SU-DHL-6 (cell line): ENCODE data around the gene GPBP1L1.

Experiments
- H2AFZ ChIP-seq: fragments of 200-600 bp; sonication (generic); 2 replicates; pipeline ENCODE4 v1.6.1; 2014; ENCODE audit warnings: low read depth, mild to moderate bottlenecking, moderate library complexity, mixed read lengths, antibody characterized with exemption, low read length; ENCODE audit not compliant: severe bottlenecking
- H3F3A ChIP-seq: fragments of 200-600 bp; shearing (Covaris generic); 2 replicates; pipeline ENCODE4 v1.6.0; 2016; ENCODE audit warnings: antibody characterized with exemption, mild to moderate bottlenecking; ENCODE audit not compliant: insufficient read depth
- H3K27ac ChIP-seq: fragments of 200-600 bp; sonication (generic); 2 replicates; pipeline ENCODE4 v1.5.1; 2016; ENCODE audit warnings: low read depth, mild to moderate bottlenecking, low read length, moderate library complexity, mixed read lengths
- H3K27me3 ChIP-seq: fragments of 200-600 bp; sonication (generic), shearing (Covaris generic); 2 replicates; pipeline ENCODE4 v1.6.0; 2014; ENCODE audit warnings: mild to moderate bottlenecking, low read length
- H3K36me3 ChIP-seq: fragments of 200-600 bp; sonication (generic); 2 replicates; pipeline ENCODE4 v1.6.1; 2014; ENCODE audit warnings: mild to moderate bottlenecking, low read length, mixed read lengths
- H3K4me2 ChIP-seq: fragments of 300-600, 200-600 bp; shearing (Covaris generic), sonication (generic); 2 replicates; pipeline ENCODE4 v1.6.0; 2014; ENCODE audit warnings: low read length, low read depth, mild to moderate bottlenecking; ENCODE audit not compliant: poor library complexity, severe bottlenecking
- H3K4me3 ChIP-seq: fragments of 200-600 bp; sonication (generic); 2 replicates; pipeline ENCODE4 v1.5.1; 2014; ENCODE audit warnings: antibody characterized with exemption, low read length, mild to moderate bottlenecking, mixed read lengths; ENCODE audit not compliant: insufficient read depth, poor library complexity, severe bottlenecking
- H3K79me2 ChIP-seq: fragments of 200-600 bp; sonication (generic); 2 replicates; pipeline ENCODE4 v1.6.1; 2014; ENCODE audit warnings: mild to moderate bottlenecking, low read length, moderate library complexity; ENCODE audit not compliant: insufficient read depth
- H3K9ac ChIP-seq: fragments of 200-600 bp; sonication (generic); 2 replicates; pipeline ENCODE4 v1.7.0; 2014; ENCODE audit warnings: mild to moderate bottlenecking, low read length
- H3K9me2 ChIP-seq: fragments of 200-600 bp; sonication (generic); replicated peaks from 2 replicates; pipeline ENCODE4 v1.6.1; 2014; ENCODE audit warnings: low read length; ENCODE audit not compliant: insufficient read depth
- H3K9me3 ChIP-seq: fragments of 200-600 bp; sonication (generic); 2 replicates; pipeline ENCODE4 v1.6.1; 2014; ENCODE audit warnings: low read length, mixed read lengths; ENCODE audit not compliant: insufficient read depth
- H4K20me1 ChIP-seq: fragments of 200-600 bp; sonication (generic); 2 replicates; pipeline ENCODE4 v1.6.1; 2014; ENCODE audit warnings: low read depth, mild to moderate bottlenecking, antibody characterized with exemption, low read length, moderate library complexity, mixed read lengths
- EZH2phosphoT487 ChIP-seq: fragments of 200-600 bp; sonication (generic), shearing (Covaris generic); conservative IDR thresholded peaks from 2 replicates; pipeline ENCODE4 v1.6.1; 2018; ENCODE audit warnings: mild to moderate bottlenecking, antibody characterized with exemption, low read length, moderate library complexity, mixed read lengths
- TF ChIP-seq, protein P1 (sequence below): fragments of 200-600 bp; sonication (generic); IDR thresholded peaks from one replicate; pipeline ENCODE4 v1.5.1; 2017; ENCODE audit warnings: antibody characterized with exemption, mild to moderate bottlenecking, low read length, moderate library complexity; ENCODE audit not compliant: insufficient read depth, poor library complexity, severe bottlenecking

Gene GPBP1L1

DNA sequence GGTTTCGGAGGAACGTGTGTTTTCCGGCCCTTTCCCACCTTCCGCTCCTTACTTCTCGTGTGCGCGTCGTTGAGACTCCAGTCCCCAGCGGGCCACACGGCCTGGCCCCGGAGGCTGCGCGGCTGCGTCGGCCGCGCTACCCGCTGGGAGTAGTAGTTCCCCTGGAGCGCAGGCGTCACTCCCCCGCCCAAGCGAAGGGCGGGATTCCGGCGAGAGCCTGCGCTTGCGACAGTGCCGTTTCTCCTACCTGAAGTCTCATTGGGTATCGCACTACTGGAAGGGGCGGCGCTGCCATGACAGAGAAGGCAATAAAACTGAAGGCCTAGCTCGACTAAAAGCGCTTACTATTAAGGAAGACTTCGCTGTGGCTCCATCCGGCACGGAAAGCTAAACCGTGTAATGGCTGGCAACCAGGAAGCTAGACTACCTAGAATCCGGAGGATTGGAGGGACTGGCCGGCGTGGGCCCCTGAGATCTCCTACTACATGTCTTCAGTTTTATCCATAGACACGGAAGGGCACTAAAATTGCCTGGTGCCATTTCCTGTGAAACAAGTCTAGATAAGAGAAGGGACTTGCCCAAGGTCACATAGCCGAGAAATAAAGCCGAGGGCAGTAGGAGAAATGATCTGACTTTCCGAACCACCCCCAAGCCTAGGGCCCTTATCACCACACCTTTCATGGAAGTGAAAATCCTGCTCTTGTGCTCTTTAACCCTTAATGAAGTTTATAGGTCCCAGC lies 851 bp upstream of the GPBP1L1 start:
- Histone ChIP-seq H3K4me3 (peak overlapping the region; percentile 97), H3K27ac (peak overlapping the region; percentile 94), H3K27me3 (no peaks in the 10 kb centered on the region), H2AFZ (peak overlapping the region; percentile 61), H3K79me2 (peaks cover 75% of the 10 kb centered on the region), H3K9ac (peak overlapping the region; percentile 82), H3K9me2 (no peaks in the 10 kb centered on the region), H4K20me1 (peaks cover 7% of the 10 kb centered on the region; the same call in 1 of the 2 replicates), H3F3A (peaks cover 15% of the 10 kb centered on the region), H3K9me3 (no peaks in the 10 kb centered on the region), H3K4me2 (peak overlapping the region; percentile 86), H3K36me3 (no peaks in the 10 kb centered on the region; the same call in 1 of the 2 replicates)
- no peak for TF ChIP-seq EZH2phosphoT487
- TF ChIP-seq, protein P1, sequence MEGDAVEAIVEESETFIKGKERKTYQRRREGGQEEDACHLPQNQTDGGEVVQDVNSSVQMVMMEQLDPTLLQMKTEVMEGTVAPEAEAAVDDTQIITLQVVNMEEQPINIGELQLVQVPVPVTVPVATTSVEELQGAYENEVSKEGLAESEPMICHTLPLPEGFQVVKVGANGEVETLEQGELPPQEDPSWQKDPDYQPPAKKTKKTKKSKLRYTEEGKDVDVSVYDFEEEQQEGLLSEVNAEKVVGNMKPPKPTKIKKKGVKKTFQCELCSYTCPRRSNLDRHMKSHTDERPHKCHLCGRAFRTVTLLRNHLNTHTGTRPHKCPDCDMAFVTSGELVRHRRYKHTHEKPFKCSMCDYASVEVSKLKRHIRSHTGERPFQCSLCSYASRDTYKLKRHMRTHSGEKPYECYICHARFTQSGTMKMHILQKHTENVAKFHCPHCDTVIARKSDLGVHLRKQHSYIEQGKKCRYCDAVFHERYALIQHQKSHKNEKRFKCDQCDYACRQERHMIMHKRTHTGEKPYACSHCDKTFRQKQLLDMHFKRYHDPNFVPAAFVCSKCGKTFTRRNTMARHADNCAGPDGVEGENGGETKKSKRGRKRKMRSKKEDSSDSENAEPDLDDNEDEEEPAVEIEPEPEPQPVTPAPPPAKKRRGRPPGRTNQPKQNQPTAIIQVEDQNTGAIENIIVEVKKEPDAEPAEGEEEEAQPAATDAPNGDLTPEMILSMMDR: no peak

DNA sequence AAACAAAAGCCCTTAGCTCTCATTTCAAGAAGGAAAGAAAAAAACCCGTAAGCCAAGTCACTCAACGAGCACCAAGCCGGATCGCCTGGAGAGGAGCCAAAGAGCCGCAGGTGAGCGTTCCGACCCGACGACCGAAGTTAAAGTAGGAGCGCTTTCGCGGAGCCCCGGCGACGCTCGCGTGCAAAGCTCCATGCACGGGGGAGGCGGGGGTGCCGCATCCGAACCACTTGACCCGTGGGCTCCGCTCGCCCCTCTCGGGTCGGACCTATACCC lies 382 bp downstream of the GPBP1L1 start:
- no peaks in the 10 kb centered on the region for H3K9me2 ChIP-seq
- H3F3A ChIP-seq: peaks cover 26% of the 10 kb centered on the region
- H4K20me1 ChIP-seq: peaks cover 19% of the 10 kb centered on the region
- H2AFZ ChIP-seq: peak overlapping the region; percentile 86
- peak overlapping the region; percentile 92 for H3K4me3 ChIP-seq
- H3K27me3 ChIP-seq: no peaks in the 10 kb centered on the region
- H3K27ac ChIP-seq: peak overlapping the region; percentile 94
- H3K36me3 ChIP-seq: no peaks in the 10 kb centered on the region; the same call in none of the 2 replicates
- H3K79me2 ChIP-seq: peaks cover 83% of the 10 kb centered on the region
- TF ChIP-seq, protein P1: no peak
- TF ChIP-seq EZH2phosphoT487: no peak
- H3K9me3 ChIP-seq: no peaks in the 10 kb centered on the region
- H3K4me2 ChIP-seq: peak overlapping the region; percentile 97
- H3K9ac ChIP-seq: peak overlapping the region; percentile 82

DNA sequence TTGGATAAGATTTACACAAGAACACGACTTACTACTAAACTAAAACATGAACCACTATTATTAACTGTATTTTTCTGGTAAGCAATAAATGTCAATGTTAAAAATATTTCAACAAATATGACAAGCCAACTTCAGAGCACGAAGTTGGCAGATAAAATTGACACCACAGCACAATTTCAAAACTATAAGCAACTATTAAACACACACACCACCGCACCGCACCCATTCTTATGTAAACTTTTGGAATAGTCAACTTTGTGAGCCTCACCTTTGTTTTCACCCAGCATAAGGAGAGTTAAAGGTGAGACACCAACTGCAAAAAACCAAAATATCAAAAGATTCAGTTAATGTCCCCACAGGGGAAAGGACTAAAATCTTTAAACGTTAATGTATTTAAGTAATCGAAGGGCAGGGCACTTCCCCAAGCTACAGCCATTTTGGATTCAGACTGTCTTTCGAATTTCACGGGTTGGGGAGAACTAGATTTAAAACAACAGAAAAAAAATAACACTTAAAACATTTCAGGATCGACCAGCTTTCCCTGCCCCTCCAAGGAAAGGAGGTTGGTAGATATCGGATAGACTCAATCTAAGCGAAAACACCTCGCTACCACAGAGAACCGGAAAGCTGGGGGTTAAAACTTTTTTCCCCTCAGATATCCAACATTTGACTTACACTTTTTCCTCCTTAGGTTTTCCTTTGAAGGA lies 872 bp downstream of the GPBP1L1 start:
- no peak for TF ChIP-seq EZH2phosphoT487
- TF ChIP-seq, protein P1: peak; percentile 10
- H3K4me3 ChIP-seq: peak overlapping the region; percentile 92
- no peaks in the 10 kb centered on the region for H3K9me2 ChIP-seq
- peak overlapping the region; percentile 97 for H3K4me2 ChIP-seq
- peaks cover 24% of the 10 kb centered on the region for H4K20me1 ChIP-seq
- no peaks in the 10 kb centered on the region; the same call in 1 of the 2 replicates for H3K36me3 ChIP-seq
- peak overlapping the region; percentile 94 for H3K27ac ChIP-seq
- peak overlapping the region; percentile 82 for H3K9ac ChIP-seq
- no peaks in the 10 kb centered on the region for H3K27me3 ChIP-seq
- no peak overlapping the region for H2AFZ ChIP-seq
- H3F3A ChIP-seq: peaks cover 29% of the 10 kb centered on the region
- no peaks in the 10 kb centered on the region for H3K9me3 ChIP-seq
- peaks cover 83% of the 10 kb centered on the region for H3K79me2 ChIP-seq
